Ovary (tissue), 3 donors: ENCODE data around the gene RASA3.

Source experiments
- EP300 ChIP-seq: sonication (generic); formaldehyde crosslinking; IDR thresholded peaks from one replicate; pipeline ENCODE4 v1.6.1; 2017; ENCODE audit warnings: antibody characterized with exemption
- POLR2A ChIP-seq: fragments of 450-650 bp; IDR thresholded peaks from one replicate; pipeline ENCODE4 v1.6.1; 2017; ENCODE audit warnings: antibody characterized with exemption, mild to moderate bottlenecking, moderate library complexity
- TF ChIP-seq, protein P1 (sequence below), 3 donors: fragments of 450-650 bp in 2 of 3; fragments of 200-600 bp in 1 of 3; IDR thresholded peaks; one replicate each; pipeline versions ENCODE4 v1.5.1 to v1.8.0; 2016 to 2022; ENCODE audit warnings: antibody characterized with exemption in 3 of 3, mild to moderate bottlenecking in 1 of 3
- donor health status: DM: no; HTN: no; CAD: no.

DNA sequence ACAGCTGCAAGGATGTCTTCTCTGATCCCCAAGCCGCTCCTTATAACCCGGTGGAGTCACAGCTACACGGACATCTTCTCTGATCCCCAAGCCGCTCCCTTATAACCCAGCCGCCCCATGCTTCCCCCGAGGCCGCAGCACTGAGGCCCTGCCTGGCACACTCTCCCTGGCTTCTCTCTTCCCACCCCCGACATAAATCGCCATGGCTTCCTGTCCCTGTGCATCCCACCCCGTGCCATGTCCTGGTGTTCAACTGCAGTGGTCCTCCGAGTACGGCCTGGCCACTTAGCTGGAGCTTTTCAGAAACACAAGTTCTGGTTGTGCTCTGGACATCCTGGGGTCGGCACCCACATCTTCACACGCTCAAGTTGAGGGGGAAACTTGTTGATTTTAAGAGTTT lies 60.4 kb downstream of the RASA3 start:
- TF ChIP-seq, protein P1, sequence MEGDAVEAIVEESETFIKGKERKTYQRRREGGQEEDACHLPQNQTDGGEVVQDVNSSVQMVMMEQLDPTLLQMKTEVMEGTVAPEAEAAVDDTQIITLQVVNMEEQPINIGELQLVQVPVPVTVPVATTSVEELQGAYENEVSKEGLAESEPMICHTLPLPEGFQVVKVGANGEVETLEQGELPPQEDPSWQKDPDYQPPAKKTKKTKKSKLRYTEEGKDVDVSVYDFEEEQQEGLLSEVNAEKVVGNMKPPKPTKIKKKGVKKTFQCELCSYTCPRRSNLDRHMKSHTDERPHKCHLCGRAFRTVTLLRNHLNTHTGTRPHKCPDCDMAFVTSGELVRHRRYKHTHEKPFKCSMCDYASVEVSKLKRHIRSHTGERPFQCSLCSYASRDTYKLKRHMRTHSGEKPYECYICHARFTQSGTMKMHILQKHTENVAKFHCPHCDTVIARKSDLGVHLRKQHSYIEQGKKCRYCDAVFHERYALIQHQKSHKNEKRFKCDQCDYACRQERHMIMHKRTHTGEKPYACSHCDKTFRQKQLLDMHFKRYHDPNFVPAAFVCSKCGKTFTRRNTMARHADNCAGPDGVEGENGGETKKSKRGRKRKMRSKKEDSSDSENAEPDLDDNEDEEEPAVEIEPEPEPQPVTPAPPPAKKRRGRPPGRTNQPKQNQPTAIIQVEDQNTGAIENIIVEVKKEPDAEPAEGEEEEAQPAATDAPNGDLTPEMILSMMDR (IDR thresholded peaks at IDR 0.05): no peak
- TF ChIP-seq EP300 (no peak), POLR2A (no peak)
